Left ventricle myocardium inferior (tissue), 1 donor: ENCODE data around the gene IL17REL. TPM values are rescaled to one million over a fixed set of nuclear protein-coding genes. Genes with fewer than 3 reads are reported as not detected.

Source experiments
- DNase-seq: peaks from one replicate; pipeline ENCODE4 v3.0.0-alpha.2; 2020
- H3K27ac ChIP-seq: fragments of 200-600 bp; replicated peaks from 2 replicates; pipeline ENCODE4 v1.8.0; 2021
- H3K27me3 ChIP-seq: fragments of 200-600 bp; 2 replicates; pipeline ENCODE4 v1.8.0; 2021; ENCODE audit warnings: low read depth
- H3K36me3 ChIP-seq: fragments of 200-600 bp; 2 replicates; pipeline ENCODE4 v1.8.0; 2021
- H3K4me1 ChIP-seq: fragments of 200-600 bp; 2 replicates; pipeline ENCODE4 v1.8.0; 2021
- H3K4me3 ChIP-seq: fragments of 200-600 bp; 2 replicates; pipeline ENCODE4 v1.8.0; 2021; ENCODE audit warnings: mild to moderate bottlenecking, moderate library complexity
- H3K9me3 ChIP-seq: fragments of 200-600 bp; replicated peaks from 2 replicates; pipeline ENCODE4 v1.8.0; 2021
- CTCF ChIP-seq: fragments of 200-600 bp; IDR thresholded peaks from 2 replicates; pipeline ENCODE4 v1.8.0; 2021; ENCODE audit warnings: antibody characterized with exemption, mild to moderate bottlenecking, borderline replicate concordance
- intact Hi-C: fragments of 100-400 bp; cut with micrococcal nuclease; formaldehyde crosslinking; loops from one replicate; pipeline ENCODE4 v1.11.0; 2022
- total RNA-seq: library from RNA; stranded (reverse); fragmentation: NEBNext Ultra II Directional; extraction: Animal tissue kit (Norgen Biotek cat#: 25700); gene quantifications from one replicate; pipeline ENCODE4 v1.2.1, GENCODE V29; 2021
- donor health status: DM: no; HTN: yes; CAD: no; lungs with severe emphysema.

IL17REL gene
- total RNA-seq, 1 donor from 2014 or later, result not detected

GRCh38 chr22:49956914-49957825 lies 55.4 kb downstream of the IL17REL start:
- H3K27ac ChIP-seq, result no peak overlapping the region
- intact Hi-C loops, result no loop called here
- no peaks in the 10 kb centered on the region for H3K27me3 ChIP-seq
- TF ChIP-seq CTCF, result no peak
- DNase-seq, result peak; percentile 16
- peaks cover 9% of the 10 kb centered on the region for H3K36me3 ChIP-seq
- H3K9me3 ChIP-seq, result no peaks in the 10 kb centered on the region
- H3K4me1 ChIP-seq, result peaks cover 73% of the 10 kb centered on the region
- H3K4me3 ChIP-seq, result no peak overlapping the region

- Histone ChIP-seq H3K36me3 (peaks cover 2% of the 10 kb centered on the region), H3K4me1 (peaks cover 65% of the 10 kb centered on the region), H3K27ac (peak overlapping the region; percentile 83), H3K9me3 (no peaks in the 10 kb centered on the region), H3K27me3 (no peaks in the 10 kb centered on the region), H3K4me3 (no peak overlapping the region)
- DNase-seq, result no peak
- no peak for TF ChIP-seq CTCF
- intact Hi-C loops, result no loop called here
Measured at GRCh38 chr22:49956418-49956770, 56.2 kb downstream of the IL17REL start.

- TF ChIP-seq CTCF, result no peak
- intact Hi-C loops, result no loop called here
Measured at GRCh38 chr22:49955581-49956417, 56.8 kb downstream of the IL17REL start.

GRCh38 chr22:49954991-49955580 lies 57.5 kb downstream of the IL17REL start:
- intact Hi-C loops, result no loop called here
- H3K36me3 ChIP-seq, result no peaks in the 10 kb centered on the region
- no peak for TF ChIP-seq CTCF
- no peaks in the 10 kb centered on the region for H3K9me3 ChIP-seq
- no peaks in the 10 kb centered on the region for H3K27me3 ChIP-seq
- H3K4me1 ChIP-seq, result peaks cover 58% of the 10 kb centered on the region
- H3K4me3 ChIP-seq, result no peak overlapping the region
- DNase-seq, result peak; percentile 16
- peak overlapping the region; percentile 83 for H3K27ac ChIP-seq

More at GRCh38 chr22:49955581-49956417, 56.8 kb downstream of the IL17REL start:
- peak; percentile 18 for DNase-seq
- H3K9me3 ChIP-seq, result no peaks in the 10 kb centered on the region
- peaks cover 59% of the 10 kb centered on the region for H3K4me1 ChIP-seq
- H3K36me3 ChIP-seq, result no peaks in the 10 kb centered on the region
- H3K4me3 ChIP-seq, result no peak overlapping the region
- peak overlapping the region; percentile 83 for H3K27ac ChIP-seq
- H3K27me3 ChIP-seq, result no peaks in the 10 kb centered on the region

GRCh38 chr22:49954354-49954753 lies 58.2 kb downstream of the IL17REL start:
- H3K27ac ChIP-seq, result peak overlapping the region; percentile 83
- no peaks in the 10 kb centered on the region for H3K27me3 ChIP-seq
- no peak for TF ChIP-seq CTCF
- H3K36me3 ChIP-seq, result no peaks in the 10 kb centered on the region
- no peaks in the 10 kb centered on the region for H3K9me3 ChIP-seq
- no peak overlapping the region for H3K4me3 ChIP-seq
- intact Hi-C loops, result no loop called here
- H3K4me1 ChIP-seq, result peaks cover 51% of the 10 kb centered on the region
- peak; percentile 79 for DNase-seq
